GM18498 (cell line): ENCODE results near the gene HYPK.
"Not testable (repeated sequence)": the region's sequence is repeated elsewhere in the genome, so short reads cannot be mapped to it uniquely, and the experiment has no call there.

Source experiments
- ATAC-seq: cut with Tn5 transposase; IDR thresholded peaks from one replicate; pipeline ENCODE4 v1.9.1; 2021; ENCODE audit warnings: mild to moderate bottlenecking, moderate library complexity; ENCODE audit not compliant: unreplicated experiment

The HYPK gene

GRCh38 chr15:43795197-43795596 is 5.2 kb upstream of the HYPK start:
- ATAC-seq, result no peak

DNA sequence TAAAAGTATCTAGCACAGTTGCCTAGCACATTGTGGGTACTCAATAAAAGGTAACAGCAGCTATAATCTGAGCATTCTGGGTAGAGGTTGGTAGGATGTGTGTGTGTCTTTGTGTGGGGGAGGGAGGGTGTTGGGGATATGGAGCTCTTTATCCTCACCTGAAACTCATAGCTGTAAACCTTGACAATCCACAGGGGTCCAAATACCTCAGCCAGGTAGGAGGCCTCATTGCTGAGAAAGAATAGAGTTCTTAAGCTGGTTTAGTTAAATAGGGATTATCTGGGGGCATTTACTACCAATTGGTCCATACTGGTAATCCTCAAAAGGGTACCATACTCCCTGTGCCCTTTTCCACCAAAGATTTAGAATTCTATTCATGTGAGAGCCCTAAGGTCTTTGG is 4.4 kb upstream of the HYPK start:
- ATAC-seq, result no peak

DNA sequence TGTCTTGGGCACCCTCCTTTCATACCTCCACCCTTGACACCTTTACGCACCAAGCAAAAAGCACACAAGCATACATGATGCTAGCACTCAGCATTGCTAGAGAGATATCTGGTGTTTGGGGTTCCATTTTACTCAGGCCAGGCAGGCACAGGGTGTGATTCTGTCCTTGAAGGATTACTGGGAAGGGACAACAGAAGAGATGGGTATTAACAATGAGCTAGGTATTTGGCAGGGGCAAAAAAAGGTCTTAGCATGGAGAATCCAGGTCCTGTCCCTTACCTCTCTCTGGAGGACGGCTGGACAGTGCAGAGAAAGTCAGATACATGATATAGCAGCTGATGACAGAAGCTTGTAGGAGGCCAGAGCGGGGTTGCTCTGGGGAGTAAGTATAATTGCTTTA is 3.8 kb upstream of the HYPK start:
- ATAC-seq, result no peak

DNA sequence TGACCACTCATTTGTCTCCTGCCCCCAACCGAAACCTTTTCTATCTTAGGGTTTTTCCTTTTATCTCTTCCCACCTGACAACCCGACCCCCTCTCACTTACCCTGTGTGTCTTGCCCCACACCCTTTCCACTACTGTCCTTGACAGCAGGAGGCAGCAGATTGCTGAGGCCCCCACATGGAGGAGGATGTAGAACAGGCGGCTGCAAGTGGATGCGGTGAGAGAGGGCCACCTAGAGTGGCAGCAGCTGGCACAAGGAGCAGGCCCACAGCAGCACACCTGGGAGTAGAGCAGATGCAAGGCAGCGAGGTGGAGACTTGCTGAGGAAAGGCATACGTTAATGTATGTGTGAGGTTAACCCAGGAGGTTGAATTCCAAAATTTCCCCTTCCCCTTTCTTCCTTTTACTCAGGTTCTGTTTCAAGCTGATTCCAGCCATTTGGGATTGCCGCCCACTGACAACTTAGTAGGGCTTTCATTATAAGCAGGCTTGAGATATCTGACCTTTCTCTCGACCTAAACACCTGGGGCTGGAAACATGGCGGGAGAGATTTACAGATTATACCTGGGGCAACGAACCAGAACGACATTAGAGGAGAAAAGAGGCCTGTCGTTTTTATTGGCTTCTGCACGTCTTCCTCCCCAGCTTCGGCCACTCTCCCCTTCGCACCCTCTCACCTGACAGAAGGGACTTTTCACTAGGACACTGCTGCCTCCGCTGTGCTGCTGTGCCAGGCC is 1.0 kb upstream of the HYPK start:
- no peak for ATAC-seq

DNA sequence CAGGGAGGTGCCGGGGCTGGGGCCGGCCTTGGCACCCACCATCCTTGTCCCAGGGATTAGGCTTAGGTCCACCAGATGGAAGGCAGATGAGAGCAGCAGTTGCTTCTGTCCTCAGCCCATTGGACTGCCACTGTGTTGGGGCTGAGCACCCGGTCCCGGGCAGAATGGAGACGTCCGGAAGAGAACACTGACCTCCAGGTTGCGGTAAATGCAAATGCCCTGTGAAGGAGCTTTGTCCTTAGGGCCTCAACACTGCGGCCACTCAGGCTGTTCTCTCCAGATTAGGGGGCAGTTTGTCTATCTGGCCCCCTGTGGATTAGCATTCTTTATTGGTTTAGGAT is 484 bp upstream of the HYPK start, which contains the start of gene SERINC4:
Gene SERINC4 (minus strand): TSS at position 276 of the 341 bp plus-strand sequence. CDS start 234 bp downstream, at position 42.
- peak; percentile 7 for ATAC-seq

DNA sequence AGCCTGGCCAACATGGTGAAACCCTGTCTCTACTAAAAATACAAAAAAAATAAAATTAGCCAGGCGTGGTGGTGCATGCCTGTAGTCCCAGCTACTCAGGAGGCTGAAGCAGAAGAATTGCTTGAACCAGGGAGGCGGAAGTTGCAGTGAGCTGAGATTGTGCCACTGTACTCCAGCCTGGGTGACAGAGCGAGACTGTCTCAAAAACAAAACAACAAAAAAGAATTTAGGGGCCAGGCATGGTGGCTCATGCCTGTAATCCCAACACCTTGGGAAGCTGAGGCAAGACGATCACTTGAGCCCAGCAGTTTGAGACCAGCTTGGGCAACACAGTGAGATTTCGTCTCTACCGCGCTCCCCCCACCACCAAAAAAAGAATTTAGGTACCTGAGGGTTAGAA is 2.3 kb downstream of the HYPK start:
- not testable (repeated sequence) for ATAC-seq

DNA sequence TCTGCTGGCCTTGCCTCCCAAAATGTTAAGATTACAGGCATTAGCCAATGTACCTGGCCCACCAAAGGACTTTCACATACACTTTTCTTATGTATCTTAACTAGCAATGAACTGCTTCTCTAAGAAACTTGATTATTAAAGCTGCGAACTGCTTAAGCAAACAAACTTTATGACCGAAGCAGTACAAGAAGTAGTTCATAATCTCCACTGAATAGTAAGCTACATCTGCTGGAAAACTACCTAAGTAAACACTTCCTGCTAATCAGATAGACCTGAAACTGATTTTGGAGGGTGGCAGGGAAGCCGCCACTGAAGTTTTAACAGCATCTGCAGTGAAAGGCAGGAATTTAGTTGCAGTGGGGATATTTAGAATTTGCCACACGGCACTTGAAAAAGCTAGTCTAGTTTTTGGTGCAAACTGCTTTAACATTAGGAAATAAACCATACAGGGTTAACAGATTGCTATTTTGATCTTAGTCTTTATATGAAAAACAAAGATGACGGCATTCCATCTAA is 8.1 kb downstream of the HYPK start:
- ATAC-seq, result no peak

- peak; percentile 65 for ATAC-seq
Measured at GRCh38 chr15:43808960-43809678, 8.7 kb downstream of the HYPK start.

DNA sequence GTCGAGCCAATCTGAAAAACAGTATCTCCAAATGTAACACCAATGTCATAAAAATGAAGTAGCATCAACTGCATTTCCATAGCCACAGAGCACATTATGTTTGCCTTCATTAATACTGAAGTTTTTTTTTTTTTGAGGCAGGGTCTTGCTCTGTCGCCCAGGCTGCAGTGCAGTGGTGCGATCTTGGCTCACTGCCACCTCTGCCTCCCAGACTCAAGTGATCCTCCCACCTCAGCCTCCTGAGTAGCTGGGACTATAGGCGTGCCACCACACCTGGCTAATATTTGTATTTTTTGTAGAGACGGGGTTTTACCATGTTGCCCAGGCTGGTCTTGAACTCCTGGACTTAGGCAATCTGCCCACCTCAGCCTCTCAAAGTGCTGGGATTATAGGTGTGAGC is 14.7 kb downstream of the HYPK start:
- not testable (repeated sequence) for ATAC-seq

GRCh38 chr15:43821505-43821904 is 21.1 kb downstream of the HYPK start:
- no peak for ATAC-seq

- ATAC-seq, result peak; percentile 76
Measured at GRCh38 chr15:43824302-43825246, 24.2 kb downstream of the HYPK start, which contains the start of gene MFAP1. Gene MFAP1, minus strand, starts transcription at chr15:43824690. Its CDS starts 121 bp downstream, at chr15:43824569.

DNA sequence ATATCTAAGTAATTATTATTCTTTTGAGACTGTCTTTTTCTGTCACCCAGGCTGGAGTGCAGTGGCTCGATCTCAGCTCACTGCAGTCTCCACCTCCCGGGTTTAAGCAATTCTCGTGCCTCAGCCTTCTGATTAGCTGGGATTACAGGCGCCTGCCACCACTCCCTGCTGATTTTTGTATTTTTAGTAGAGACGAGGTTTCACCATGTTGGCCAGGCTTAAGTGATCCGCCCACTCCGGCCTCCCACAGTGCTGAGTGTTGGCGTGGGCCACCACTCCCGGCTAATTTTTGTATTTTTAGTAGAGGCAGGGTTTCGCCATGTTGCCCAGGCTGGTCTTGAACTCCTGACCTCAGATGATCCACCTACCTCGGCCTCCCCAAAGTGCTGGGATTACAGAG is 24.9 kb downstream of the HYPK start:
- not testable (repeated sequence) for ATAC-seq

GRCh38 chr15:43826029-43826507 is 25.7 kb downstream of the HYPK start:
- no peak for ATAC-seq

DNA sequence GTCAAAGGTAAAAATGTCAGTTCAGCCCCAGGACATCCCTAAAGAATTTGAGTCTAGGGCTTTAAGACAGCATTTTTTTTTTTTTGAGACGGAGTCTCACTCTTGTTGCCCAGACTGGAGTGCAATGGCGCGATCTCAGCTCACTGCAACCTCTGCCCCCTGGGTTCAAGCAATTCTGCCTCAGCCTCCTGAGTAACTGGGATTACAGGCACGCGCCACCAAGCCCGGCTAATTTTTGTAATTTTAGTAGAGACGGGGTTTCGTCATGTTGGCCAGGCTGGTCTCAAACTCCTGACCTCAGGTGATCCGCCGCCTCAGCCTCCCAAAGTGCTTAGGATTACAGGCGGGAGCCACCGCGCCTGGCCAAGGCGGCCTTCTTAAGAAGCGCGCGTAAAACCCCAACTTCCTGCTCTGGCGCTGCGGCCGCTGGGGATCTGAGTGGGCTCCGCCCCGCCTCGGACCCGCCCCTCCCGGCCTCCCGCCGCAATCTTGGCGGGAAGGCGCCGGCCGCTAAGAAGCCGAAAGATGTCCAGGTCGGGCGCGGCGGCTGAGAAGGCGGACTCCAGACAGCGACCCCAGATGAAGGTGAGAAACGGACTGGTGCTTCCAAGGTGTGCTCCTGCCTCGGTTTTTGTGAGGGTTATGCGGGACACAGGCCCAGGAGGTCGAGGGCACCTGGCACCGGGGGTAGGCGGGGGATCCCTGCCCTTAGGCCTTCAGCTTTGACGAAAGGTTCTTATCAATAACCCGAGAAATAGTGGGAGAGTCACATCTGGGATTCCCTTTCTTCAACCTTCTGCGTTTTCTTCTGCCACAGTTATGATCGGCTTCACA is 26.3 kb downstream of the HYPK start, which contains the start of gene WDR76:
Gene WDR76 (plus strand): TSS at position 495 of the 834 bp plus-strand sequence. CDS start 31 bp downstream, at position 526.
- peak; percentile 74 for ATAC-seq

GRCh38 chr15:43828061-43828657 is 27.8 kb downstream of the HYPK start:
- ATAC-seq, result no peak

DNA sequence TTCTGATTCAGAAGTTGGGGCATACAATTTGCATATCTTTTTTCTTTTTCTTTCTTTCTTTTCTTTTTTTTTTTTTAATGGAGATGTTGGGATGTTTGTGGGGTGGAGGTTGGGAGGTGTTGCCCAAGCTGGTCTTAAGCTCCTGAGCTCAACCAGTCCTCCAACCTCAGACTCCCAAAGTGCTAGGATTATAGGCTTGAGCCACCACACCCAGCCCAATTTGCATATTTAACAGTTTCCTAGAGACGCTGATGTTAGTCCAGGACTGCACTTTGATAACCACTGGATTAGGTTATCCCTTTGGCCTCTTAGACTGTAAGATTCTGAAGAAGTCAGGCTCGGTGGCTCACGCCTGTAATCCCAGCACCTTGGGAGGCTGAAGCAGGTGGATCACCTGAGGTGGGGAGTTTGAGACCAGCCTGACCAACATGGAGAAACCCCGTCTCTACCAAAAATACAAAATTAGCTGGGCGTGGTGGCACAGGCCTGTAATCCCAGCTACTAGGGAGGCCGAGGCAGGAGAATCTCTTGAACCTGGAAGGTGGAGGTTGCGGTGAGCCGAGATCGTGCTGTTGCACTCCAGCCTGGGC is 29.6 kb downstream of the HYPK start:
- ATAC-seq, result not testable (repeated sequence)

DNA sequence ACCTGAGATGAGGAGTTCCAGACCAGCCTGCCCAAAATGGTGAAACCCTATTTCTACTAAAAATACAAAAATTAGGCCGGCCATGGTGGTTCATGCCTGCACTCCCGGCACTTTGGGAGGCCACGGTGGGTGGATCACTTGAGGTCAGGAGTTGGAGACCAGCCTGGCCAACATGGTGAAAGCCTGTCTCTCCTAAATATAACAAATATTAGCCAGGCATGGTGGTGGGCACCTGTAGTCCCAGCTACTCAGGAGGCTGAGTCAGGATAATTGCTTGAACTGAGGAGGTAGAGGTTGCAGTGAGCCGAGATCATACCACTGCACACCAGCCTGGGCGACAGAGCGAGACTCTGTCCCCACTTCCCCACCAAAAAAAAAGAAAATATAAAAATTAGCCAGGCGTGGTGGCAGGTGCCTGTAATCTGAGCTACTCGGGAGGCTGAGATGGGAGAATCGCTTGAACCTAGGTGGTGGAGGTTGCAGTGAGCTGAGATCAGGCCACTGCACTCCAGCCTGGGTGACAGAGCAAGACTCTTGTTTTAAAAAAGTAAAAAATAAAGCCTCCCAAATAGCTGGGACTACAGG is 30.4 kb downstream of the HYPK start:
- ATAC-seq, result not testable (repeated sequence)

DNA sequence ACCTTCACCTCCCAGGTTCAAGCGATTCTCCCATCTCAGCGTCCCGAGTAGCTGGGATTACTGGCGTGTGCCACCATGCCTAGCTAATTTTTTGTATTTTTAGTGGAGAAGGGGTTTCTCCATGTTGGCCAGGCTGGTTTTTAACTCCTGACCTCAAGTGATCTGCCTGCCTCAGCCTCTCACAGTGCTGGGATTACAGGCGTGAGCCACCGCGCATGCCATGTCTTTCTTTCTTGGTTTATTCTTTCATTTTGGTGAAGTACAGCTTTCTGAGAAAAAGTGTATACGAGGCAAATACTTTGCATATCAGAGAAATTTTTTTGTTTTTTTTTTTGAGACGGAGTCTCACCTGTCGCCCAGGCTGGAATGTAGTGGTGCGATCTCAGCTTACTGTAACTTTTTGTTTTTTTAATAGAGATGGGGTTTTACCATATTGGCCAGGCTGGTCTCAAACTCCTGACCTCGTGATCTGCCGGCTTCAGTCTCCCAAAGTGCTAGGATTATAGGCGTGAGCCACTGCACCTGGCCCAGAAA is 31.2 kb downstream of the HYPK start:
- ATAC-seq, result not testable (repeated sequence)
